HL-60 (cell line): Measurements from ENCODE around the gene FBXW7.

Experiments used
- DNase-seq, 2 experiments: peaks; one replicate each; pipeline ENCODE4 v3.0.0-alpha.2; 2010 to 2020; ENCODE audit warnings: low read depth in 1 of 2, low spot score in 1 of 2
- H3K27ac ChIP-seq: fragments of 250-450 bp; sonication (Bioruptor Pico); replicated peaks from 2 replicates; pipeline ENCODE4 v1.5.1; 2020; ENCODE audit warnings: mild to moderate bottlenecking, moderate library complexity
- H3K27me3 ChIP-seq: fragments of 250-450 bp; sonication (Bioruptor Pico); 2 replicates; pipeline ENCODE4 v1.5.1; 2021; ENCODE audit warnings: mild to moderate bottlenecking, moderate library complexity; ENCODE audit not compliant: insufficient read depth, poor library complexity, severe bottlenecking
- H3K4me3 ChIP-seq: replicated peaks from 2 replicates; pipeline ENCODE4 v1.5.1; 2011; ENCODE audit warnings: mild to moderate bottlenecking, control low read depth, low read length; ENCODE audit not compliant: insufficient read depth
- GABPA ChIP-seq: IDR thresholded peaks from 2 replicates; pipeline ENCODE4 v1.6.1; 2012; ENCODE audit warnings: low read depth
- POLR2AphosphoS5 ChIP-seq: IDR thresholded peaks from 2 replicates; pipeline ENCODE4 v1.6.1; 2012; ENCODE audit warnings: low read depth
- SPI1 ChIP-seq: IDR thresholded peaks from 2 replicates; pipeline ENCODE4 v1.6.1; 2012; ENCODE audit warnings: low read depth, mild to moderate bottlenecking, borderline replicate concordance
- TF ChIP-seq, protein P1 (sequence below): IDR thresholded peaks from one replicate; pipeline ENCODE4 v1.5.1; 2011; ENCODE audit warnings: low read length, control low read depth, inconsistent platforms; ENCODE audit not compliant: insufficient read depth
- TF ChIP-seq, protein P2 (sequence below): IDR thresholded peaks from 2 replicates; pipeline ENCODE4 v1.6.1; 2012; ENCODE audit warnings: low read depth; ENCODE audit not compliant: insufficient replicate concordance

Gene FBXW7

DNA sequence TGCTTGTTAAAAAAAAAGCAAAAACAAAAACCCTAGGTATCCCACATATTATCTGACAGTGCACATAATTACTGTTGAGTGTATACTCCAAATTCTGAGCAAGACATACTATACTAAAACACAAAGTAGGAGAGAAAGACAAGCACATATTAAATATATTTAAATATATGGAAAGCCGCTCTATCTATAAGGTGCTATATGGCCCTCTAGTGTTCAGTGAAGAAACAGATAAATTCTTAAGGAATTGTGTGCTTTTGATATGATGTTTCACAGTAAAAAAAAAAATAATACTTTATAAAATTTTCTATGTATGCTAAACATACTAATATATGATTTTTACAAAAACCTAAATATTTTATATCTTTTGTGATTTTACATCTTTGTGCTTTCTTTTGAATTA lies 137.8 kb downstream of the FBXW7 start:
- no peak overlapping the region for H3K4me3 ChIP-seq
- TF ChIP-seq, protein P1, sequence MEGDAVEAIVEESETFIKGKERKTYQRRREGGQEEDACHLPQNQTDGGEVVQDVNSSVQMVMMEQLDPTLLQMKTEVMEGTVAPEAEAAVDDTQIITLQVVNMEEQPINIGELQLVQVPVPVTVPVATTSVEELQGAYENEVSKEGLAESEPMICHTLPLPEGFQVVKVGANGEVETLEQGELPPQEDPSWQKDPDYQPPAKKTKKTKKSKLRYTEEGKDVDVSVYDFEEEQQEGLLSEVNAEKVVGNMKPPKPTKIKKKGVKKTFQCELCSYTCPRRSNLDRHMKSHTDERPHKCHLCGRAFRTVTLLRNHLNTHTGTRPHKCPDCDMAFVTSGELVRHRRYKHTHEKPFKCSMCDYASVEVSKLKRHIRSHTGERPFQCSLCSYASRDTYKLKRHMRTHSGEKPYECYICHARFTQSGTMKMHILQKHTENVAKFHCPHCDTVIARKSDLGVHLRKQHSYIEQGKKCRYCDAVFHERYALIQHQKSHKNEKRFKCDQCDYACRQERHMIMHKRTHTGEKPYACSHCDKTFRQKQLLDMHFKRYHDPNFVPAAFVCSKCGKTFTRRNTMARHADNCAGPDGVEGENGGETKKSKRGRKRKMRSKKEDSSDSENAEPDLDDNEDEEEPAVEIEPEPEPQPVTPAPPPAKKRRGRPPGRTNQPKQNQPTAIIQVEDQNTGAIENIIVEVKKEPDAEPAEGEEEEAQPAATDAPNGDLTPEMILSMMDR: no peak
- no peak overlapping the region for H3K27ac ChIP-seq
- H3K27me3 ChIP-seq: no peaks in the 10 kb centered on the region
- no peak for DNase-seq

DNA sequence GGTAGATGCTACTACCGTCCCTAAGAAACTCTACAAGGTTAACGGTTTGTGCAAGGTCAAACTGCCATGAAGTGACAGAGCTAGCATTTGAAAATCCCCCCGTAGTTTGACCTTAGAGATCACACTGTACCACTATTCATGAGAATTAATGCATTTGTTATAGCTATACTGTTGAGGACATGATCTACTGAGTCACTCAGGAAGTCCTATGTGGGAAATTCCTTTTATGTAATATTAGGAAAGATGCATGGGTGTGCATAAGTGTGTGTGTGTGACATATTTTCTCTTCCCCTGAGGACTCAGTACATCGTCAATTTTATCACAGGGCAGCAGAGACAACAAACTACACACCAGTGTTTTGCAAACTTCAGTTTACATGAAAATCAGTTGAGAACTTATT lies 141.1 kb downstream of the FBXW7 start:
- TF ChIP-seq SPI1 (no peak), GABPA (no peak), POLR2AphosphoS5 (no peak)
- TF ChIP-seq, protein P2, sequence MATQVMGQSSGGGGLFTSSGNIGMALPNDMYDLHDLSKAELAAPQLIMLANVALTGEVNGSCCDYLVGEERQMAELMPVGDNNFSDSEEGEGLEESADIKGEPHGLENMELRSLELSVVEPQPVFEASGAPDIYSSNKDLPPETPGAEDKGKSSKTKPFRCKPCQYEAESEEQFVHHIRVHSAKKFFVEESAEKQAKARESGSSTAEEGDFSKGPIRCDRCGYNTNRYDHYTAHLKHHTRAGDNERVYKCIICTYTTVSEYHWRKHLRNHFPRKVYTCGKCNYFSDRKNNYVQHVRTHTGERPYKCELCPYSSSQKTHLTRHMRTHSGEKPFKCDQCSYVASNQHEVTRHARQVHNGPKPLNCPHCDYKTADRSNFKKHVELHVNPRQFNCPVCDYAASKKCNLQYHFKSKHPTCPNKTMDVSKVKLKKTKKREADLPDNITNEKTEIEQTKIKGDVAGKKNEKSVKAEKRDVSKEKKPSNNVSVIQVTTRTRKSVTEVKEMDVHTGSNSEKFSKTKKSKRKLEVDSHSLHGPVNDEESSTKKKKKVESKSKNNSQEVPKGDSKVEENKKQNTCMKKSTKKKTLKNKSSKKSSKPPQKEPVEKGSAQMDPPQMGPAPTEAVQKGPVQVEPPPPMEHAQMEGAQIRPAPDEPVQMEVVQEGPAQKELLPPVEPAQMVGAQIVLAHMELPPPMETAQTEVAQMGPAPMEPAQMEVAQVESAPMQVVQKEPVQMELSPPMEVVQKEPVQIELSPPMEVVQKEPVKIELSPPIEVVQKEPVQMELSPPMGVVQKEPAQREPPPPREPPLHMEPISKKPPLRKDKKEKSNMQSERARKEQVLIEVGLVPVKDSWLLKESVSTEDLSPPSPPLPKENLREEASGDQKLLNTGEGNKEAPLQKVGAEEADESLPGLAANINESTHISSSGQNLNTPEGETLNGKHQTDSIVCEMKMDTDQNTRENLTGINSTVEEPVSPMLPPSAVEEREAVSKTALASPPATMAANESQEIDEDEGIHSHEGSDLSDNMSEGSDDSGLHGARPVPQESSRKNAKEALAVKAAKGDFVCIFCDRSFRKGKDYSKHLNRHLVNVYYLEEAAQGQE: no peak
- TF ChIP-seq, protein P1: no peak
- DNase-seq: no peak
- Histone ChIP-seq H3K27ac (no peak overlapping the region), H3K4me3 (no peak overlapping the region), H3K27me3 (no peaks in the 10 kb centered on the region)

DNA sequence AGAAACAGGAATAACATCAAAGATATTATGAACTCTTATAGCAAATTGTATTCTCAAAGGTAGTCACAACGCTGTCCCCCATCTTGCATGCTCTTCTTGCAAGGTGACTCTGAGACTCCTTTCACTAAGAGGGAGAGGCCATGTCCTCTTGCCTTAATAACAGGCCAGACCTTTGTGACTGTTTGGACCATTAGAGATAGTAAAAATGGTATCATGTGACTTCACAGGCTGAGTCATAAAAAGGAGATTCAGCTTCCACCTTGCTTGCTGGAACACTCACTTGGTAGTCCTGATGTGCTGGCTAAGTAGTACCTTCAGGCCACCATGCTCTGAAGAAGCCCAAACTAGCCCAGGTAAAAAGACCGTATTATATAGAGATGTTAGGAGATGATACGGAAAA lies 143.8 kb downstream of the FBXW7 start:
- Histone ChIP-seq H3K27me3 (no peaks in the 10 kb centered on the region), H3K4me3 (no peak overlapping the region), H3K27ac (no peak overlapping the region)
- no peak for DNase-seq
- TF ChIP-seq, protein P1: no peak
- TF ChIP-seq POLR2AphosphoS5 (no peak), SPI1 (no peak), GABPA (no peak)
- TF ChIP-seq, protein P2: no peak

DNA sequence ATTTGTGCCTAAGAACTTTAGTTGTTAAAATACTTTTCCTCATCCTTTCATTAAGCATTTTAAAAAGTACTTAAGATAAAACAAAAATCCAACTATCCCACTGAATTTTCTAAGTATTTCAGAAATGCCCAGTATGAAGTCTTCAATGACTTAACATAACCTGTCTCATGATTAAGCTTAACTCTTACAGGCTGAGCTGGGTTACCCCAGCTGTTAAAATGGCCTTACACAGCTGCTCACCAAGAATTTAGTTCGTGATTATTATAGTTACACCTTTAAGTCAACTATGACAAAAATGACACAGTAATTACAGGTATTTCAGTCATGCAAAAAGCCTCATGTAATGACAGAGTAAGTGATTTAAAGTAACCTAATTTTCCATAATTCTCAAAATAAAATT lies 145.7 kb downstream of the FBXW7 start:
- TF ChIP-seq SPI1 (no peak), GABPA (no peak), POLR2AphosphoS5 (no peak)
- TF ChIP-seq, protein P1: no peak
- TF ChIP-seq, protein P2: no peak
- H3K4me3 ChIP-seq: no peak overlapping the region
- no peak overlapping the region for H3K27ac ChIP-seq
- H3K27me3 ChIP-seq: no peaks in the 10 kb centered on the region
- no peak for DNase-seq
